Trophoblast cell (in vitro differentiated cells and primary cell): ENCODE results near the gene HOXA1.
A peak's percentile ranks its signal among the peaks of the same experiment; 100 is the strongest.

Experiments
- DNase-seq, 2 donors: peaks; one replicate each; pipeline ENCODE4 v3.0.0-alpha.2; 2016
- H2AFZ ChIP-seq: 2 replicates; pipeline ENCODE4 v1.6.1; 2013; ENCODE audit warnings: low read length, moderate library complexity, mild to moderate bottlenecking; ENCODE audit not compliant: insufficient read depth, poor library complexity
- H2AK5ac ChIP-seq: 2 replicates; pipeline ENCODE4 v1.6.1; 2013; ENCODE audit warnings: mild to moderate bottlenecking, low read length
- H2BK120ac ChIP-seq: 2 replicates; pipeline ENCODE4 v1.6.1; 2013; ENCODE audit warnings: low read length, mild to moderate bottlenecking, moderate library complexity; ENCODE audit not compliant: insufficient read depth, poor library complexity
- H2BK12ac ChIP-seq: 2 replicates; pipeline ENCODE4 v1.6.1; 2013; ENCODE audit warnings: mild to moderate bottlenecking, low read length, moderate library complexity
- H2BK5ac ChIP-seq: 2 replicates; pipeline ENCODE4 v1.6.1; 2013; ENCODE audit warnings: low read length, low read depth, moderate library complexity, mild to moderate bottlenecking; ENCODE audit not compliant: poor library complexity
- H3K14ac ChIP-seq: 2 replicates; pipeline ENCODE4 v1.6.1; 2013; ENCODE audit warnings: mild to moderate bottlenecking, low read length
- H3K18ac ChIP-seq: 2 replicates; pipeline ENCODE4 v1.6.1; 2013; ENCODE audit warnings: mild to moderate bottlenecking, low read length
- H3K23ac ChIP-seq: 2 replicates; pipeline ENCODE4 v1.6.1; 2013; ENCODE audit warnings: low read length
- H3K27ac ChIP-seq: 2 replicates; pipeline ENCODE4 v1.5.1; 2013; ENCODE audit warnings: low read depth, mild to moderate bottlenecking, inconsistent platforms, low read length, moderate library complexity
- H3K27me3 ChIP-seq: 2 replicates; pipeline ENCODE4 v1.6.1; 2013; ENCODE audit warnings: inconsistent platforms, mild to moderate bottlenecking, low read length, moderate library complexity; ENCODE audit not compliant: insufficient read depth
- H3K36me3 ChIP-seq, 2 experiments: 1 replicate in 1 of 2; 2 replicates in 1 of 2; pipeline ENCODE4 v1.6.1; 2013; ENCODE audit warnings: low read length in 2 of 2, mild to moderate bottlenecking in 2 of 2, moderate library complexity in 1 of 2; ENCODE audit not compliant: insufficient read depth in 2 of 2, control insufficient read depth in 1 of 2
- H3K4ac ChIP-seq: 2 replicates; pipeline ENCODE4 v1.6.1; 2013; ENCODE audit warnings: low read depth, mild to moderate bottlenecking, low read length, moderate library complexity
- H3K4me1 ChIP-seq, 2 experiments: 1 replicate in 1 of 2; 2 replicates in 1 of 2; pipeline ENCODE4 v1.6.1; 2013; ENCODE audit warnings: low read length in 2 of 2, mild to moderate bottlenecking in 2 of 2, moderate library complexity in 1 of 2; ENCODE audit not compliant: insufficient read depth in 2 of 2, control insufficient read depth in 1 of 2
- H3K4me2 ChIP-seq: 2 replicates; pipeline ENCODE4 v1.6.1; 2013; ENCODE audit warnings: inconsistent platforms, mild to moderate bottlenecking, low read length, moderate library complexity
- H3K4me3 ChIP-seq: 2 replicates; pipeline ENCODE4 v1.5.1; 2013; ENCODE audit warnings: mild to moderate bottlenecking, low read depth, low read length, inconsistent platforms
- H3K79me1 ChIP-seq: one replicate; pipeline ENCODE4 v1.6.1; 2013; ENCODE audit warnings: low read length
- H3K79me2 ChIP-seq: 2 replicates; pipeline ENCODE4 v1.6.1; 2013; ENCODE audit warnings: low read length, mild to moderate bottlenecking; ENCODE audit not compliant: control insufficient read depth, insufficient read depth, poor library complexity
- H3K9ac ChIP-seq: 2 replicates; pipeline ENCODE4 v1.6.1; 2013; ENCODE audit warnings: mild to moderate bottlenecking, low read length
- H3K9me3 ChIP-seq: 2 replicates; pipeline ENCODE4 v1.6.1; 2013; ENCODE audit warnings: low read depth, mild to moderate bottlenecking, control low read depth, inconsistent platforms, low read length; ENCODE audit not compliant: insufficient read depth
- H4K12ac ChIP-seq: 2 replicates; pipeline ENCODE4 v1.6.1; 2013; ENCODE audit warnings: low read depth, mild to moderate bottlenecking, low read length, moderate library complexity
- H4K8ac ChIP-seq: 2 replicates; pipeline ENCODE4 v1.6.1; 2013; ENCODE audit warnings: low read depth, mild to moderate bottlenecking, low read length, moderate library complexity
- H4K91ac ChIP-seq: one replicate; pipeline ENCODE4 v1.6.1; 2013; ENCODE audit warnings: low read depth, mild to moderate bottlenecking, low read length, moderate library complexity
- WGBS: extraction: QIAGEN DNeasy Blood & Tissue Kit; methylation state at CpG from one replicate; pipeline ENCODE4 v1.1.7; 2013; ENCODE audit warnings: missing lambda C conversion rate; ENCODE audit not compliant: insufficient read length, insufficient coverage; ENCODE audit errors: extremely low coverage; 5-methylcytosine and 5-hydroxymethylcytosine counted together

Gene HOXA1

GRCh38 chr7:27105301-27106031 lies 9.7 kb upstream of the HOXA1 start:
- Histone ChIP-seq H3K4ac (no peak overlapping the region), H2BK12ac (no peak overlapping the region), H2BK5ac (no peak overlapping the region), H3K23ac (no peak overlapping the region), H3K79me2 (no peaks in the 10 kb centered on the region), H3K27ac (no peak overlapping the region), H2AK5ac (no peak overlapping the region), H3K14ac (no peak overlapping the region), H3K27me3 (peaks cover 93% of the 10 kb centered on the region), H3K36me3 (no peaks in the 10 kb centered on the region), H3K79me1 (no peaks in the 10 kb centered on the region), H4K8ac (no peak overlapping the region), H3K4me2 (no peak overlapping the region), H4K12ac (no peak overlapping the region), H3K9me3 (peaks cover 15% of the 10 kb centered on the region), H3K4me3 (no peak overlapping the region), H3K18ac (no peak overlapping the region), H3K4me1 (peaks cover 5 to 6% of the 10 kb centered on the region in 2 experiments), H2BK120ac (no peak overlapping the region), H2AFZ (no peak overlapping the region), H4K91ac (no peak overlapping the region), H3K9ac (no peak overlapping the region)
- WGBS: no CpG with 5 or more reads among the region's 13 CpGs
- no peak for DNase-seq

- H4K91ac ChIP-seq: no peak overlapping the region
- peaks cover 10% of the 10 kb centered on the region for H3K9me3 ChIP-seq
- no peak overlapping the region for H2BK12ac ChIP-seq
- H2AFZ ChIP-seq: no peak overlapping the region
- H4K12ac ChIP-seq: no peak overlapping the region
- H2BK5ac ChIP-seq: no peak overlapping the region
- no peaks in the 10 kb centered on the region for H3K36me3 ChIP-seq
- no peak overlapping the region for H2AK5ac ChIP-seq
- no peaks in the 10 kb centered on the region for H3K79me2 ChIP-seq
- no CpG with 5 or more reads among the region's 13 CpGs for WGBS
- no peak overlapping the region for H4K8ac ChIP-seq
- no peak overlapping the region for H3K23ac ChIP-seq
- H3K4ac ChIP-seq: no peak overlapping the region
- H3K4me1 ChIP-seq: peaks cover 3 to 4% of the 10 kb centered on the region in 2 experiments
- DNase-seq: no peak
- H3K27ac ChIP-seq: no peak overlapping the region
- H3K18ac ChIP-seq: no peak overlapping the region
- no peak overlapping the region for H3K14ac ChIP-seq
- no peak overlapping the region for H3K4me2 ChIP-seq
- peaks cover 87% of the 10 kb centered on the region for H3K27me3 ChIP-seq
- no peak overlapping the region for H2BK120ac ChIP-seq
- no peak overlapping the region for H3K4me3 ChIP-seq
- H3K9ac ChIP-seq: no peak overlapping the region
- H3K79me1 ChIP-seq: no peaks in the 10 kb centered on the region
Observed at GRCh38 chr7:27104341-27105058, 8.7 kb upstream of the HOXA1 start.

GRCh38 chr7:27103489-27104226 lies 7.9 kb upstream of the HOXA1 start:
- no peak overlapping the region for H2AK5ac ChIP-seq
- no peak overlapping the region for H3K4me2 ChIP-seq
- H3K36me3 ChIP-seq: no peaks in the 10 kb centered on the region
- H3K4me1 ChIP-seq: peaks cover 3 to 4% of the 10 kb centered on the region in 2 experiments
- H3K9me3 ChIP-seq: peaks cover 10% of the 10 kb centered on the region
- peaks cover 85% of the 10 kb centered on the region for H3K27me3 ChIP-seq
- no peak overlapping the region for H3K4me3 ChIP-seq
- H4K8ac ChIP-seq: no peak overlapping the region
- H4K91ac ChIP-seq: no peak overlapping the region
- no peaks in the 10 kb centered on the region for H3K79me1 ChIP-seq
- no peak overlapping the region for H2BK120ac ChIP-seq
- no peak overlapping the region for H3K9ac ChIP-seq
- no peak overlapping the region for H4K12ac ChIP-seq
- H3K14ac ChIP-seq: no peak overlapping the region
- H3K27ac ChIP-seq: no peak overlapping the region
- peak in 1 of 2 donors; percentile 18 for DNase-seq
- no peak overlapping the region for H2BK12ac ChIP-seq
- H3K18ac ChIP-seq: no peak overlapping the region
- no peak overlapping the region for H2BK5ac ChIP-seq
- H2AFZ ChIP-seq: no peak overlapping the region
- no peak overlapping the region for H3K4ac ChIP-seq
- WGBS: no CpG with 5 or more reads among the region's 35 CpGs
- no peak overlapping the region for H3K23ac ChIP-seq
- no peaks in the 10 kb centered on the region for H3K79me2 ChIP-seq

GRCh38 chr7:27102581-27103442 lies 7.0 kb upstream of the HOXA1 start, which contains the start of gene HOXA2:
Gene HOXA2, minus strand, starts transcription at chr7:27102683. Its CDS starts 183 bp downstream, at chr7:27102500.
- no peak within 1 kb of the TSS for H2AK5ac ChIP-seq
- no peak within 1 kb of the TSS for H3K14ac ChIP-seq
- H2BK5ac ChIP-seq: no peak within 1 kb of the TSS
- no peak within 1 kb of the TSS for H3K18ac ChIP-seq
- H3K27me3 ChIP-seq: peaks cover 85% of the 10 kb centered on the region
- WGBS: no CpG with 5 or more reads among the region's 29 CpGs
- peaks cover 9% of the 10 kb centered on the region for H3K9me3 ChIP-seq
- no peaks in the 10 kb centered on the region for H3K79me2 ChIP-seq
- H3K27ac ChIP-seq: no peak within 1 kb of the TSS
- peaks cover 4 to 5% of the 10 kb centered on the region in 2 experiments for H3K4me1 ChIP-seq
- no peak within 1 kb of the TSS for H2AFZ ChIP-seq
- H3K23ac ChIP-seq: no peak within 1 kb of the TSS
- H3K4ac ChIP-seq: no peak within 1 kb of the TSS
- H3K4me2 ChIP-seq: no peak within 1 kb of the TSS
- H2BK12ac ChIP-seq: no peak within 1 kb of the TSS
- no peak within 1 kb of the TSS for H3K4me3 ChIP-seq
- H3K79me1 ChIP-seq: no peaks in the 10 kb centered on the region
- H3K9ac ChIP-seq: no peak within 1 kb of the TSS
- no peak within 1 kb of the TSS for H4K12ac ChIP-seq
- no peaks in the 10 kb centered on the region for H3K36me3 ChIP-seq
- no peak for DNase-seq
- H4K8ac ChIP-seq: no peak within 1 kb of the TSS
- no peak within 1 kb of the TSS for H4K91ac ChIP-seq
- H2BK120ac ChIP-seq: no peak within 1 kb of the TSS
